ENCODE data around the gene TIMP1.

Gene TIMP1

GRCh38 chrX:47608130-47608810 is 26.0 kb downstream of the TIMP1 start:
- DNase-seq: no peak

DNA sequence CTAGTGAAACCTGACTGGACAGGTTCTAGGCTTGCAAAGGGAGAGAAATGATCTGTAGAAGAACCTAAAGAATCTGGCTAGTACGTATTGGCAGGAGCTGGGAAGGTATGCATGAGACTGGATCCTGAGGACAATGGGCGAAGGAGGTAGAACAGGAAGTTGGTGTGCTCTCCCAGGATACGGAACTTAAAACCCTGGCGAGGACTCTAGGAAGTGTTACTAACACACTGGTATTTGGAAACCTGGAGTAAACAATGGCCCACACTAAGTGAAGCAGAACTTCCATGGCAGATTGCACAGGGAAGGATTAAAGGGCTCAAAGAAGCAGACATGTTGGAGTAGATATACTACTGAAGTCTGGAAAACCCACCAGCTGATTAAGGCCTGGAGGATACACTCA is 28.3 kb downstream of the TIMP1 start:
- DNase-seq: no peak

DNA sequence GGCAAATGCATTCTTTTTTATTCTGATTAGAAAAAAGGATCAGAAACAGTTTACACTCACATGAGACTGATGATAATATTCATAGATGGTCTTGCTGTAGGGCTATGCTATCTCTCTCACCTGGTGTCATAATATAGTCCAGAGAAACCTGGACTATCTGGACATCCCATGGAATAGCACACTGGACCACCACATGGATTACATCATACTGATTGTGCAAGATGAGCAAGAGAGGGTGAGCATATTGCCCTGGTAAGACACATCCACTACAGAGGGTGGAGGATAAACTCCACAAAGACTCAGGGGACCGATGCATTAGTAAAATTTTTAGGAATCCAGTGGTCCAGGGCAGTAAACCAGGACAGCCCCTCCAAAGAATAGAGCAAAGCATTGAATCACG is 29.3 kb downstream of the TIMP1 start:
- DNase-seq: no peak

DNA sequence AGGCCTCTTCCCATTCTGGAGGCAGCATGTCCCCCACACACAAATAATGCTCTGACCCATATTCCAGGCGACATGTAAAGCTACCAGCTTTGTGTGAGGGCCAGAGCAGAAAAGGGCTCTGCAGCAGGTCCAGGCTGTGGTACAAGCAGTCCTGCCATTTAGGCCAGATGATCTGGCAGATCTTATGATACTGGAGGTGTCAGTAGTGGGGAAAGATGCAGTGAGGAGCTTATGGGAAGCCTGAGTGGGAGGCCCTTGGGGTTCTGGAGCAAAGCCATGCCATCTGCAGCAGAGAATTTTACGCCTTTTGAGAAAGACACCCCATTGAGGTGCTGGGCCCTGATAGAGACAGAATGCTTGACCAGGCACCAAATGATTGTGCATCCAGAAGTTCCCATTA is 29.7 kb downstream of the TIMP1 start:
- DNase-seq: no peak

DNA sequence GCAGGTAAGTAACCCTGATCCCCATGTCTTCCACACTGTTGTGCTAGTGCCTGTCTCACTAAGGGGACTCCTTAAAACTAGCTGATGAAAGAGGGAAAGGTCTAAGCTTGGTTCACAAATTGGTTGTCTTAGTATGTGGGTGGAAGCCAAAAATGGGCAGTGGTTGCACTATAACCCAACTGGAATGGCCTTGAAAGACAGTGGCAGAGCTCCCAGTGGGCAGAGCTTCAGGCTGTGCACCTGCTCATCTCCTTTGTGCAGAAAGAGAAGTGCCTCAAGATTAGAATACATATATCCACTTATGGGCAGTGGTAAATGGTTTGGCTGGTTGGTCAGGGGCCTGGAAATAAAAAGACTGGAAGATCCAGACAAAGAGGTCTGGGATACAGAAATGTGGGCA is 30.2 kb downstream of the TIMP1 start:
- DNase-seq: no peak

DNA sequence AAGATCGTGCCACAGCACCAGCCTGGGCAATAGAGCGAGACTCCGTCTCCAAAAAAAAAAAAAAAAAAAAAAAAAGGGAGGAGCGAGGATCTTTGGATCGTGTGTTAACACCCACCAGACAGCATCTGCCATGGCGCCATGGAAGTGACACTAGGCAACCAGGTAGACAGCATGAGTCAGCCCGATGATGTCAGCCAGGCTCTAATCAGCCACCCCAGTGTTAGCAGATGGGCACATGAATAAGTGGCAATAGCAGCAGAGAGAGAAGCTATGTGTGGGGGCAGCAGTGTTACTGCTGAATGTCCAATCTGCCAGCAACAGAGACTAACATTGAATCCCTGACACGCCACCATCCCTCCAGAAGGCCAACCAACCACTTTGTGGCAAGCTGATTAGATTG is 30.8 kb downstream of the TIMP1 start:
- peak; percentile 0 to 2 for DNase-seq

- no peak for DNase-seq
Observed at GRCh38 chrX:47614618-47615017, 32.4 kb downstream of the TIMP1 start.

- no peak for DNase-seq
Observed at GRCh38 chrX:47618923-47619485, 36.8 kb downstream of the TIMP1 start.

DNA sequence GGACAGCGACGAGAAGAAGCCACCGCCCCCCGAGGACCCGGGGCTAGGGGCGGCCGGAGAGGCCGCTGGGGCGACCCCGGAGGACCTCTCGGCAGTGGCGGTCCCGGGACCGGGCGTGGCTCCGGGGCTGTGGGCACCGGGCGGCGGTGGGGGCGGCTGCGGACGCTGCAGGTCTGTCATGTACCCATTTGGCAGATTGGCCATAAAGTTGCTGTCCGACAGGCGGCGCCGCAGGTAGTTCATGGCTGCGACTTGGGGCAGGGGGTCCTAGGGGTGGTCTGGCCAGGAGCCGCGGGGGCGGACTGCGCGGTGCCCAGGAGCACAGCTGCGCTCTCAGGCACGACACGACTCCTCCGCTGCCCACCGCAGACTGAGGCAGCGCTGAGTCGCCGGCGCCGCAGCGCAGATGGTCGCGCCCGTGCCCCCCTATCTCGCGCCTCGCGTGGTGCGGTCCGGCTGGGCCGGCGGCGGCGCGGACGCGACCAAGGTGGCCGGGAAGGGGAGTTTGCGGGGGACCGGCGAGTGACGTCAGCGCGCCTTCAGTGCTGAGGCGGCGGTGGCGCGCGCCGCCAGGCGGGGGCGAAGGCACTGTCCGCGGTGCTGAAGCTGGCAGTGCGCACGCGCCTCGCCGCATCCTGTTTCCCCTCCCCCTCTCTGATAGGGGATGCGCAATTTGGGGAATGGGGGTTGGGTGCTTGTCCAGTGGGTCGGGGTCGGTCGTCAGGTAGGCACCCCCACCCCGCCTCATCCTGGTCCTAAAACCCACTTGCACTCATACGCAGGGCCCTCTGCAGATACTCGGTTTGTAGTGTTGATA is 37.5 kb downstream of the TIMP1 start, which contains the start of gene SYN1:
TSS of gene SYN1 (minus strand) at position 372 of the 817 bp plus-strand sequence. CDS start at position 243, 129 bp downstream.
- DNase-seq: peak in 1 of 2 experiments; percentile 21

GRCh38 chrX:47620303-47620685 is 38.1 kb downstream of the TIMP1 start:
- DNase-seq: no peak

DNA sequence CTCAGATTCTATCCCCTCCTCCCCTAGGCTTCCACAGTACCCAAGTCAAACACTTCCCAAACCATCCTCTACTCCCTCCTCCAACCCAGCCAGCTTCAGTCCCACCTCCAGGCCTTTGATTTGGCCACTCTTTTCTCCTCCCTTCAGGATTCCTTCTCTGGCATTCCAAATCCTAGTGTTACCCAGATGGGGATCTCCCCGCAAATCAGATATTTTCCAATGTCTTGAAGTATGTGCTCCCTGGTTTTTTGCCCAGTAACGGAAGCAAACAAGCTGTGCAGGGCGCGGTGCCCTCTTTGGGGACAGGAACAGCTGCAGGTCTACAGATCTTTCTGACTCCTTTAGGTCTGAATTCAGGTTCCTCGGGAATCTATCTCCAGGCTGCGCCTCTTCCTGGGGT is 39.6 kb downstream of the TIMP1 start:
- no peak for DNase-seq

- DNase-seq: peak; percentile 29 to 69
Observed at GRCh38 chrX:47623540-47624027, 41.3 kb downstream of the TIMP1 start.

- no peak for DNase-seq
Observed at GRCh38 chrX:47625365-47625764, 43.1 kb downstream of the TIMP1 start.

DNA sequence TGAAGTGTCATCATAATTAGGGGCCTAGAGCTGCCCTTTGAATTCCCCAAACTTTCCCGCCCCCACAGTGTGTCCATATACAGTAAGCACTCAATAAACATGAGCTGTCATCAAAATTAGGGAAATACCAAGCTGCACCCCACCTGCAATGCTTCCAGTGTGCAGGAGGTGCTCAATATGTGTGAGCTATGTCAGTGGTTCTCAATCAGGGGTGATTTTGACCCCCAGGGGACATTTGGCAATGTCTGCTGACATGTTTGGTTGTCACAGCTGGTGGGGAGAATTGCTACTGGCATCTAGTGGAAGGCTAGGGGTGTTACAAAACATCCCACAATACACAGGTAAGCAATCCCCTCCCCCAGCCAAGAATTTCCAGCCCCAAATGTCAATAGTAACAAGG is 46.7 kb downstream of the TIMP1 start:
- DNase-seq: no peak

DNA sequence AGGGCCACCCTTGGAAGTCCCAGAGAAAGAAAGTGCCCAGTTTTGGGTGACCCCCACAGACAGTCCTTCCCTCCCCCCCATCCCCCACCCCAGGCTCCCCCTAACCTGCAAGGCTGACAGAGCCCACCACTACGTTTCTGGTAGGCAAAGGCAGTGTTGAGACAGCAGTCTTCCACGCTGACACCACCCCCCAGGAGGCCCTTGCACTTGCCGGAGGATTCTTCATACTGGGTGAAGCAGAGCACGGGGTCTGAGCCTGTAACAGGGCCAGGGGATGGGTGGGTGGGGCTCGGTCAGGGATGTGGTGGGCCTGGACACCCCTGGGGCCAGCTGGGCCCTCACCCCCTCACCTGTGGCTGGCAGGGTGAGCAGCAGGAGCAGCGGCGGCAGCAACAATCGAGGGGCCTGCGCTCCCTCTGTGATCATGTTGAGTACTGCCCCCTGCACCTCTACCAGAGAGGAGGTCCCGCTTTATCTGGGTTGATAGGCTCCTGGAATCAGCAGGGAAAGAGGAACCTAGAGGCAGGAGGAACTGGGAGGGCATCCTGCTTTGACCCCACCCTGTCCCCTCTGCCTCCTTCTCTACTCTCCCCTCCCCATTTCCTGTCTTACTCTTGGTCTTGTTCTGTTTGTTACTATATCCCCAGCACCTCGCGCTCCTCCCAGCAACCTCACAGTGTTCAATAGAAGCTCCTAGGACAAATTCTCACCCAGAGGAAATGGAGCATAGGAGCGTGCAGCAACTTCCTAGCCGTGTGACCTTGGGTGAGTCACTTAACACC is 47.4 kb downstream of the TIMP1 start, which contains the start of gene CFP:
TSS of gene CFP (minus strand) at position 512 of the 782 bp plus-strand sequence. CDS start at position 426, 86 bp downstream.
- DNase-seq: no peak

DNA sequence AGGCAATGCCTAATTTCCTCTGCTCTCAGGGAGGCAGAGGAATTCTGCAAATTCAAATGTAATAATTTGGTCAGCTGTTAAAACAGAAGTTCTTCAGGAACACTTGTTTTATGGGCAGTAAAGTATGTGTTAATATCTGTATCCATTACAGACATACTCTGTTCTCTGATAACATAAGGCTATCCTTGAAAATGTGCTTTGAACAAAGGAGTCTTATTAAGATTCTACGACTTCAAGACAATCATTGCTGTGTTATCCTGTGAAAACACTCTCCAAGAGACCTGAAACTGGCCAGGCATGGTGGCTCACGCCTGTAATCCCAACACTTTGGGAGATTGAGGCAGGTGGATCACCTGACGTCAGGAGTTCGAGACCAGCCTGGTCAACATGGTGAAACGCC is 49.4 kb downstream of the TIMP1 start:
- no peak for DNase-seq

- no peak for DNase-seq
Observed at GRCh38 chrX:47632666-47633065, 50.4 kb downstream of the TIMP1 start.

GRCh38 chrX:47633689-47634590 is 51.7 kb downstream of the TIMP1 start:
- no peak for DNase-seq

DNA sequence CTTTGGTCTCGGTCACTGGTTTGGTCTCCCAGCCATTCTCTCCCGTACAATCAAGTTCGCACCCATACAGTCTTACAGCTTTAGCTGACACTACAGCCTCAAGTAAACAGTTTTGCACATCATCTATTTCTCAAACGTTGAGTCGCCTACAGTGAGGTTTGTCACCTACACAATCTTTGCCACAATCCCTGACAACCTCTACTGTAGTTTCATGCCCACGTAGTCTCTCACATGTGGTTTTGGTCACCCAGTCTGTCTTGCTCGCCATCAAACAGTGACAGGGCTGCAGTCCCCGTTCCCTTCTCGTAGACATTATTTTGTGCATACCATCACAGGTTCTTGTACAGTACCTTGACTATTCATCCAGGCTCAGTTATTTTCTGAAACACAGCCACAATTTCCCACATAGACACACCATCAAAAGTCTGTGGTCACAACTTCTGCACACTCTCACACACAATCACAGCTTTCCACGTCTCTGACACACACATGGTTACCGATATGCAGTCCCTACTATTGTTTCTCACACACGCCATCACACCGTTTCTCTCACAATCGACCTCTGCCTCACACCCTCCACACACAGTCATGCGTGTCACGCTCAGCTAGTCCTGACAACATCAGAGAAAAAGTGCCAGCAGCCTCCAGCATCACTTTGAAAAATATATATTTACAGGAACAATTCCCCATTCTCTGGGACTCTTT is 52.8 kb downstream of the TIMP1 start:
- DNase-seq: no peak
